ENCODE results near the gene OR10H5.
"Not testable (repeated sequence)": the region's sequence is repeated elsewhere in the genome, so short reads cannot be mapped to it uniquely, and the experiment has no call there.

OR10H5 gene, protein sequence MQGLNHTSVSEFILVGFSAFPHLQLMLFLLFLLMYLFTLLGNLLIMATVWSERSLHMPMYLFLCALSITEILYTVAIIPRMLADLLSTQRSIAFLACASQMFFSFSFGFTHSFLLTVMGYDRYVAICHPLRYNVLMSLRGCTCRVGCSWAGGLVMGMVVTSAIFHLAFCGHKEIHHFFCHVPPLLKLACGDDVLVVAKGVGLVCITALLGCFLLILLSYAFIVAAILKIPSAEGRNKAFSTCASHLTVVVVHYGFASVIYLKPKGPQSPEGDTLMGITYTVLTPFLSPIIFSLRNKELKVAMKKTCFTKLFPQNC

DNA sequence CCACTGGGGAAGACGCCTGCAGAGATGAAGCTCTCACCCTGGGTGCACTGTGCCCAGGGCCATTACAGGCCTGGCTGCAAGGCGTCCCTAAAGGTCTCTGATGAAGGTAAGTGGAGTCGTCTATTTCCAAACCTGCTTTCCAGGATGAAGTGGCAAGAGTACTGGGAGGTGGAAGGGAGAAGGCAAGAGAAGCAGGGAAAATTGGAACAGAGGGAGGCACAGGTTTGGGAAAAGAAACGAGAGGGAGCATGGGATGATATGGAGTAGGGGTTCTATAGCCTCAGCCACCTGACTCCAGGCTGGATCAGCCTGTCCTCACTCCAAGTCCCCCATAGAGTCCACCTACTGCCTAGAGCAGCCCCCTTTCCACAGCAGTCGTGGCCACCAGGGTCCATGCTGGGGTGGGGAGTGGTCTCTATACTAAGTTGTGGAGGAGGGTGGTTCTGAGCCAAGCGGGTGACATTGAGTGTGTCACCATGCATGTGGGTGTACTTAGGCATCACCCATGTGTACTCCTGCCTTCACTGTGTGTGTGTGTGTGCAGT lies at the start of gene OR10H5:
TSS of gene OR10H5 (plus strand) at position 51 of the 545 bp plus-strand sequence. CDS start 6,388 bp downstream, outside the sequence.
- no peak for DNase-seq (ENCODE audit: low read depth)

DNA sequence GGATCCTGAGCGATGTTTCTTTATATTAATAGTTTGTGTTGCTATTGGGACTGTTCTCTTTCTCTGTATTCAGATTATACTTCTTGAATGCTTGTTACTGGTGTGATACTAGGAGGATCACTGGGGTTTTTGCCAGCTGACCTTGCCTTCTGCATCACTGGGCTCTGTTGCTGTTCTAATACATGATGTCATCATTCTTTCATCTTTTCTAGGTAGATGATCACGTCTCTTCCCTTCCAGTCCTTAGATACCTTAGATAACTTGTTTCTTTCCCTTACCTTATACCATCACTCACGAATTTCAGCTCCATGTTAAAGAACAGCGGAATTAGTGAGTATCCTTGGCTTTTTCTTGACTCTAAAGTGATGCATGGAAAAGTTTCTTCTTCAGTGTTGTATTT lies 49.7 kb upstream of the OR10H5 start, which contains the start of gene OR10H3:
TSS of gene OR10H3 (plus strand) at position 264 of the 400 bp plus-strand sequence. CDS start 3,408 bp downstream, outside the sequence.
- no peak for DNase-seq (ENCODE audit: low read depth)

DNA sequence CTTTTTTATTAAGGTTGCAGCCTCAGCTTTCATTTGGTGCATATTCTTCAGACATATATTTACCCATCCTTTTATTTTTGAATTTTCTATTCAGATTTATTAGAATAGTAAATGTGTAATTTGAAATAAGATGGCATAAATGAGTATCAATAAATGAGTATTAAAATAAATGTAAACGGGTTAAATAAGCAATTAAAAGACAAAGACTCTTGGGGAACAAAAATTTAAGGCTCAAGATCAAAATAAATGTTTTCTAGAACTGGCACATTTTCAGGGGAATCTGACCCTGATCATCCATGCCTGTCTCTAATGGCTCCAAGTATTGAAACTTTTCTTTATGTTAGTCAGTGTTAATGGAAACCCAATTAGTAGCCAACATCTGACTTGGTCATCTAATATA lies 46.7 kb upstream of the OR10H5 start:
- DNase-seq (ENCODE audit: low read depth), result no peak

DNA sequence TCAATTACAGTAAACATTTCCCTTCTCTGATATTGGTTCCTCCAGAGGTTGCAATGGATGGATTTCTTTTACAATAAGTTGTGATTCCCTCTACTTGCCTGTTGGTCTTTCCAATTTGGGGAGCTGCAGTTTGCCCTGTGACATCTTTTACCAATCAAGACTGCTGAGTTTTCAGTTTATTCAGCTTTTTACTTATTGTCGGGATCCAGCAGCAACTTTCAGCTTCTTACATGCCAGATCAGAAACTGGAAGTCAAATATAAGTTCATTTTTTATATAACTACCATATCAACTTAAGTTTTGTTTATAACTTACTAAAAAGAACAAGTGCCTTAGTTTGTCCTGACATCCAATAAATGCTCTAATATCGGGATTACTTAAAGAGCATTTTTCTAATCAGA lies 39.2 kb upstream of the OR10H5 start:
- no peak for DNase-seq (ENCODE audit: low read depth)

DNA sequence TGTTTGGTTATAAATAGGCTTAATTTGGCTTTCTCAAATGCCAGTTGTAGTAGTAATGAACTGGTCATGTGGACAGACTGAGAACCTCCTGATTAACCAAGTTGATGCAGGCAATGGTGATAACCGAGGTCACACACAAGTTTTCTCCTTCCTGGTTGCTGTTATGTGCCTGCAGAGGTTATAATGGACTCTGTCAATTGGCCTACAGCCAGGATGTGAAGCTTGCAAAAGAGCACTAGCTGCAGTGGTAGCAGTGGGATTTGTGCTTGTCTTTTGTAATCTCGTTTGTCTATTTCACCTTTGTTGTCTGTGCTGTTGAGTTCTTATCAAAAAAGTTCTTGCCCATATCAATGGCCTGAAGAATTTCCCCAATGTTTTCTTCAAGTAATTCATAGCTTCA lies 29.1 kb upstream of the OR10H5 start:
- DNase-seq (ENCODE audit: low read depth), result no peak

DNA sequence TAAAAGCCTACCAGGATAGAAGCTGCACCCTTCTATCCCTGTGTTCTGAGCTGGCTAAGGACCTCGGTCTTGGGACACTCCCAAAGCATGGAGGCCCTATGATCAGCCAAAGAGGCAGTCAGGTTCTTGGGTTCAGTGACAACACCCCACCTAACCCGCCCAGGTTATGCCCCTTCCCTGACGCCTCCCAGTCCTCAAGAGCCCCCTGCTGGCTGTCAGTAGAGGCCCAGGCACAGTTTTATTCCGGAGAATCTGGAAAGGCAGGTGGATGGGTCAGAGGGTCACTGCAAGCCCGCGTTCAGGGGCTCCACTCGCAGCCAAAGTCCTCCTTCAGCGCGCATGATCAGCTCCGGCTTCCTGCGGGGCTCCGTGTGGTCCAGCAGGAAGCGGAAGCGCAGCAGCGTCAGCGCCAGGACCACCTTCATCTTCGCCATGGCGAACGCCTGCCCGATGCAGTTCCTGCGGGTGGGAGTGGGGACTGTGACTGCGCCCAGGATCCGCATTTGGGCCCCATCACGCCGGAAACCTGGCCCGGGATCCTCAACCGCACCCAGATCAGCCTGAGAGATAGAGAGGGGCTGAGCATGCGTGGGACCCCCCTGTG lies 27.4 kb upstream of the OR10H5 start:
- no peak for DNase-seq (ENCODE audit: low read depth)

DNA sequence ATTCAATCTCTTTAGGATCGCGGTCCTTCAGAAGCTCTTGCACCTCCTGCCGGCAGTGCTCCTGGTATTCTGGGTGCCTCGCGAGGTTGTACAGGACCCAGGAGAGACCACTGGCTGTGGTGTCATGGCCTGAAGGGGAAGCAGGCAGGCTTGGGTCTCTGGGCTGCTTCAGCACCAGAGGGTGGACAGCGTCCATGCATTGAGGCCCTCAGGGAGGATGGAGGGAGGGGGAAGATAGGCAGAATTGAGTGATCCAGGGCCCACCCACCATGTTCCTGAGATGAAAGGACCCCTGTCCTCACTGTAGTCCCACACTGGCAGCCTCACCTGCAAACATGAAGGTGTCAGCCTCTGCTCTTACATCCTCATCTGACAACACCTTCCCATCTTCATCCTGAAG lies 17.9 kb upstream of the OR10H5 start:
- no peak for DNase-seq (ENCODE audit: low read depth)

DNA sequence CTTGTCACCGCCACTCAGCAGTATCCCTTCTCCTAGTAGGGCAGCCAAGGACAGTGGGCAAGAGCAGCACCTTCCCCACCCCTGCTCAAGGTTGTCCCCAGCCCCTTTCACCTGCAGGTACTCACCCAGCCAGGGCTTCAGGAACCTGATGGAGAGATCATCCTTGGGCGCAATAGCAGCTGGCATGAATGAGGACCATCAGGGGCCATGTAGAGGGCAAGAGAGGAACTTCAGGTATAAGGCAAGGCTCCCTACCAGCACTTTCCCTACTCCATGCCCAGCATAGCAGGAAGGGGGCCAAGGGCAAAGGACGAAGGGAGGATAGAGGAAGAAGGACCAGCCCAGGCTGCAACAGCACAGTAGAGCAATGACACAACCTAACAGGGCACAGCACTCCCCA lies 13.3 kb upstream of the OR10H5 start:
- DNase-seq (ENCODE audit: low read depth), result not testable (repeated sequence)

DNA sequence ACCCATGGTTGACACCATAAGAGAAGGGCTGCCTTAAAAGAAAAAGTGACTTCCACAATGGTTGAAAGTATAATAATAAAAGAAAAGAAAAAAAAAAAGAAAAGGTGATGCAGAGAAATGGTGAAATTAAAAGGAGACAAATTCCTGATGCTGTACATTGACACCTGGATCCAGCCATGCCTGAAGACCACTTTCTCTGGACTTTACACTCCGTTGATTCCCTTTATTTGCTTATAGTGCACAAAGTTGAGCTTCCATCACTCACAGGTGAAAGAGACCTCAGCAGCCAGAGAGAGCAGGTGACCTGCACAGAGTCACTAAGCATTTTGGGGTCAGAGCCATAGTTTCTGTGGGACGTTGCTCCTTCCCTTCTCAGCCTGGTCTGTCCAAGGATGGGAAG lies 12.2 kb upstream of the OR10H5 start:
- DNase-seq (ENCODE audit: low read depth), result no peak

DNA sequence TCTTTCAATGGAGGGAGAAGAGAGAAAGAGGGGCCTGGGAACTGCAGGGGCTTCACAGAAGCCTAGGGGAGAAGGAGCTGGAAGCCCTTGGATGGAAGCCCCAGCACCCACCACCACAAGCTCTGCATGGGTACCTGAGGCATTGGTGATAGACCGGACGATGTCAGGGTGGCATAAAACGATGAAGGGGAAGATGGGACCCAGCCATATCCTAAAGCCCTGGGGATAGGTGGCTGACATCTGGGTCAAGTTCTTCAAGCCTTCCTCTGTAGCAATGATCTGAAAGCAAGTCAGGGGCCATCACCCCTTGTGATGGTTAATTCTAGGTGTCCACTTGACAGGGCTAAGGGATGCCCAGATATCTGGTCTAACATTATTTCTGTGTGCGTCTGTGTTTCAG lies 11.2 kb upstream of the OR10H5 start:
- no peak for DNase-seq (ENCODE audit: low read depth)

DNA sequence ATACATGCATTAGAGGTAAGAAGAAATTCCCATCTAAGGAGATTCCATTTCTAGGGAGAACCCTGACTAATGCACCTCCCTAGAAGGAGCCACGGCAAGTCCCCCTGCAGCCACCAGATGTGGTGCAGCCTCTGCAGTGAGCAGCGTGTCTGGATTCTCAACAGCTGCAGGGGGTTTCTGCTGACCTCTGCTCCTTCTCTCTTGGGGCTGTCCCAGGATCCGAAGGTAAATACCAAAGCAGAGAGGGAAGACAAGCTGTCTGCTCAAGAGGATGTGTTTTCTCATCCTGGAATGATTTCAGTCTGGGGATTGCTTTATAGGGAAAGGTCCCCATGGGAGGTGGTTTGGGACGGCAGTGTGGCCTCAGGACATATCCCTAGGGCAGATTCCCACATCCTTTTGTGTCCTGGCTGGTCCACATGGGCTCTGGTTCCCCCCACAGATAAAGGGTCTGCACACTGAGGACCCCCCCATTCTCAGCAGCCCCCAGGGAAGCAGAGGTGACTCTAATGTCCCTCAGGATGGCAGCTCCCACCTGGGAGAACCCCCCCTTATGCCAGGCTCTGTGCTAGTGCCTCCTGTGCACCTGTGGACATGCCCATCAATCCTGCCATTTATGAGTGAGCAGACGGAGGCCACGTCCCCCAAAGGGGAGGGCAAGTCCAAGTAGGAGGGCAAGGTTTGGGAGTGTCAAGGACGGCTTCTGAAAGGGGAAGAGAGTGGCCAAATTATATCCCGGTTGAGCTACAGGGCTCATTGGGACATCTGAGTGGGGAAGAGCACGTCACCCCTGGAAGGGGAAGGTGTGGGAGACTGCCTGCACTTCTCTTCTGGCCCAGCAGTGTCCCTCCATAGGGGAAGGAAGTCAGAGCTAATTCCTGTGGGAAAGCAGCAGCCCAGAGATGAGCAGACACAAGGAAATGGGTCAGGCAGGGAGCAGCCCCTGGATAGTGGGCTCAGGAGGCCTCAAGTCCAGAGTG lies 10.2 kb upstream of the OR10H5 start:
- DNase-seq (ENCODE audit: low read depth), result no peak

DNA sequence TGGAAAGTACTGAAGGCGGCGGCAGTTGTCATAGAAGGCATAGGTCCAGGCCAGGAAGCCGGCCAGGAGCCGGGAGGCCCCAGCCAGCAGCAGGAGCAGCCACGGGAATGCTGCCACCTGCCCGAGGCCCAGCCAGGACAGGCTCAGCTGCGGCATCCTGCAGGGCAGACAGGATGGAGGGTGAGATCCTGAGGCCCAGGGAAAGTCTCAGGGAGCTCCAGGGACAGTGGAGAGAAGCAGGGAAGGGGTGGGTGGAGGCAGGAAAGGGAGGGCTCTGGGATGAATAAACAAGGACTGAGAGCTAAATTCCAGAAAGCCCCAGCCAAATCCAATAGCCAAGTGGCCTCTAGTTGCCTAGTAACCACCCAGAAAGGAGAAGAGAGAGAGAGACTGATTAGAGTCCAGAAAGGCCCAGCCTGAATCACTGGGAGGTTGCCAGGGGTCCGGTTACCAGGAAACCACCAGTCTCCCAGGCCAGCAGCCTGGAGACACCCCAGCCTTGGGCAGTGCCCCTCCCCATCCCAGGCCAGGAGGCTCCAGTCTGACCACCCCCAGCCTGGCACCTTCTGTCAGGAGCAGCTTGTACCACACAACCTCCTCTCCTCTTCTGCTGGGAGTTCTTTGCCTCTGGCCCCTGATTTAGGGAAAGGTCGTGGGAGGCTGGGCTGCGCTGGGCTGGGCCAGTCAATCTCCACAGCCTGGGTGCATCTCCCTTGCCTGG lies 7.5 kb upstream of the OR10H5 start:
- no peak for DNase-seq (ENCODE audit: low read depth)

DNA sequence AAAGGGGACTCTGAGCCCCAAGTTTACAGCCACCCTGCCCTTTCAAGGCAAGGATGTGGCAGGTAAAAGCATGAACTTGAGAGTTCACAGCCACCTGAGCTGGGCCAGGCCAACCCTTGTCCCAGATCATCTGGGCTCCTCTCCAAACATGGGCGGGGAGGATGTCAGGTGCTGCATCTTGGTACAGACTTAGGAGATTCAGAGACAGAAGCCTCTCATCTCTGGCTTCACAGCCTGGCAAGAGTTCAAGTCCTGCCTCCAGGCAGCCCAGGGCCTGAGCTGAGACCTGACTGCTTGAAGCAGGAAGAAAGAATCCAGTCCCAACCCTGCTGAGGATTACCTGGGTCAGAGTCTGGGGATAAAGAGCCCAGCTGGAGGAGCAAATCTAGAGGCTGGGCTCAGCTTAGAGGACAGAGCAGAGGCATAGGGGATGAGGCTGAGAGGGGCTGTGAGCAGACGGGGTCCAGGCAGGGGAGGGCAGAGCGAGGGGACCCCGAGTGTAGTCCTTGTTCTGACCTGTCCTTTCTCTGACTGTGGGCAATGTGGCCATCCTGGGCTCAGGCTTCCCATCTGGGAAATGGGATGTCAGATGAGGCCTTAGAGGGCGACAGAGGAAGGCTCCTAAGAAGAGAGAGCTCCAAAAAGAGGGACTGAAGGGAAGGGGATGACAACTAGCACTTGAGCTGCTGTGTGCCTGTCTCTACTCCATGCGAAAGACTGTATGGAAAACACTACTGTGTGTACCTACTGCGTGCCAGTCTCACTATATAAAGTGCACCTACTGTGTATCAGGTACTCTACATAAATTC lies 6.6 kb upstream of the OR10H5 start:
- no peak for DNase-seq (ENCODE audit: low read depth)

DNA sequence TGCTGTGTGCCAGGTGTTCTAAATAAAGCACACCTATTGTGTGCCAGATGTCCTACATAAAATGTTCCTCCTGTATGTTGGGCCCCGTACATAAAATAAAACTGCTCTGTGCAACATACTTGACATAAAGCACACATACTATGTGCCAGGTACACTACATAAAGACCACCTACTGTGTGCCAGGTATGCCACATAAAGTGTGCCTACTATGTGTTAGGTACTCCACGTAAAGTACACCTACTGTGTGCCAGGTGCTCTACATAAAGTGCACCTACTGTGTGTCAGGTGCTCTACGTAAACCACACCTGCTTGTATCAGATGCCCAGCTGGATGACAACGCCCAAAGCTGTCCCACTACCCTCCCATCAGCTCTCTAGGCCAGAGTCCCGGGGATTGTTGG lies 5.8 kb upstream of the OR10H5 start:
- no peak for DNase-seq (ENCODE audit: low read depth)

DNA sequence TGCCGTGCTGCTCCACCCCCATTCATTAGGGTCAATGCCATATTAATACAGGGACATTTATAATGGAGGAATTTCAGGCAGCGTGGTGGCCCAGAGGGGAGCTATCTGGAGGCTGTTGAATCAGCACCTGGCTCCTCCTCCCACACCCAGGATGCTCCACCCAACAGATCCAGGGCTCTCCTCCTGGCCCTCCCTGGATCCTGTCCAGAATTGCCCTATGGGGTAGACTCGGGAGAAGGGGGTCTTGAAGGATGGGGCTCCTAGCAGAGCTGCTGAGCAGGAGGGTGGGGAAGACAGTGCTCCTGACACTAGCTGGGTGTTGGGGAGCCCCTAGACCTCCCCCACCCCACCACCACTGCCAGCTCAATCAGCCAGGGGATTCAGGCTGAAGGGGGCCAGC lies 5.2 kb upstream of the OR10H5 start:
- DNase-seq (ENCODE audit: low read depth), result no peak

DNA sequence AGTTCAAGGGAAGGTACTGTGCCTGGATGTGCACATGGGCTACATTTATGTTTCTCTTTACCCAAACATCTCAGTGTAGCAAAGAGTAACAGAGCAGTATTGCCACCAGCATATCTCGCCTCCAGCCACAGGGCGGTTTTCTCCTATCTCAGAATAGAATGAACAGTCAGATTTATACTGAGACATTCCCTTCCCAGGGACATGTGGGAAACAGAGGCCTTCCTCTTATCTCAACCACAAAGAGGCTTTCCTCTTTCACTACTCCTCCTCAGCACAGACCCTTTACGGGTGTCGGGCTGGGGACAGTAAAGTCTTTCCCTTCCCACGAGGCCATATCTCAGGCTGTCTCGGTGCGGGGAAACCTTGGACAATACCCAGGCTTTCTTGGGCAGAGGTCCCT lies 4.6 kb upstream of the OR10H5 start:
- not testable (repeated sequence) for DNase-seq (ENCODE audit: low read depth)

DNA sequence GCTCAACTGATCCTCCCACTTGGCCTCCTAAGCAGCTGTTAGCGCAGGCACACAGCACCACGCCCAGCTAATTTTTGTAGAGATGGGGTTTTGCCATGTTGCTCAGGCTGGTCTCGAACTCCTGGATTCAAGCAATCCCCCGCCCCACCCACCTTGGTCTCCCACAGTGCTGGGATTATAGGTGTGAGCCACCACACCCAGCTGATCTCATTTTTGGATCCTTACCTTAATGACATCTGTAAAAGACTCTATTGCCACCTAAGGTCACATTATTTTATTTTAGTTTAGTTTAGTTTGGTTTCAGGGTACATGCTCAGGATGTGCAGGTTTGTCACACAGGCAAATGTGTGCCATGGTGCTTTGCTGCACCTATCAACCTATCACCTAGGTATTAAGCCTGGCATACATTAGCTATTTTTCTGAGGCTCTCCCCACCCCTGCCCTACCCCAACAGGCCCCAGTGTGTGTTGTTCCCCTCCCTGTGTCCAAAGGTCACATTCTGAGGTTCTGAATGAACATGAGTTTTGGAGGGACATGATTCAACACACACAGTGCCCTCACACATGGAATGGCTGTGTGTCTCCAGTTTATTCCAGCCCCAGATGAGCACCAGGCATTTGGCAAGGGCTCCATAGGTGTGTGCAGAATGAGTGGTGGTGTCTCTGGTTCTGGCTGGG lies 1.3 kb downstream of the OR10H5 start:
- DNase-seq (ENCODE audit: low read depth), result no peak

DNA sequence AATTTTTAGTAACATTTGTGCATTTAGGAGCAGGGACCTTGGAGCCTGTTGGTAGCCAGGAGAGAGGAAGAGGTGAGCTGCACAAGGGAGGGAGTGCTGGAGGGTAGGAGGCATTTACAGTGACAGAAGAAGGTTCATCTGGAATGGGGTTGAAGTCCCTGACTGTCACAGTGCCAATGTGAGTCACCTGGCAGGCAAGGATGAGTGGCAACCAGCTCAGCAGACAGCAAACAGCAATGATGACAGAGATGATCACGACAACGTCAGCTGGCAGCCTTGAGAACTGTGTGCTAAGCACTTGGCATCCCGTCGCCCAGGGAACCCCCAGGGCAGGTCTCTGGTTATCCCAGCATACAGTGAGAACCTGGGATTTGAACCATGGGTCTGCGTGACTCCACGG lies 2.6 kb downstream of the OR10H5 start:
- no peak for DNase-seq (ENCODE audit: low read depth)

DNA sequence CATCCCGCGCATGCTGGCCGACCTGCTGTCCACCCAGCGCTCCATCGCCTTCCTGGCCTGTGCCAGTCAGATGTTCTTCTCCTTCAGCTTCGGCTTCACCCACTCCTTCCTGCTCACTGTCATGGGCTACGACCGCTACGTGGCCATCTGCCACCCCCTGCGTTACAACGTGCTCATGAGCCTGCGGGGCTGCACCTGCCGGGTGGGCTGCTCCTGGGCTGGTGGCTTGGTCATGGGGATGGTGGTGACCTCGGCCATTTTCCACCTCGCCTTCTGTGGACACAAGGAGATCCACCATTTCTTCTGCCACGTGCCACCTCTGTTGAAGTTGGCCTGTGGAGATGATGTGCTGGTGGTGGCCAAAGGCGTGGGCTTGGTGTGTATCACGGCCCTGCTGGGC lies 6.8 kb downstream of the OR10H5 start:
- DNase-seq (ENCODE audit: low read depth), result not testable (repeated sequence)

DNA sequence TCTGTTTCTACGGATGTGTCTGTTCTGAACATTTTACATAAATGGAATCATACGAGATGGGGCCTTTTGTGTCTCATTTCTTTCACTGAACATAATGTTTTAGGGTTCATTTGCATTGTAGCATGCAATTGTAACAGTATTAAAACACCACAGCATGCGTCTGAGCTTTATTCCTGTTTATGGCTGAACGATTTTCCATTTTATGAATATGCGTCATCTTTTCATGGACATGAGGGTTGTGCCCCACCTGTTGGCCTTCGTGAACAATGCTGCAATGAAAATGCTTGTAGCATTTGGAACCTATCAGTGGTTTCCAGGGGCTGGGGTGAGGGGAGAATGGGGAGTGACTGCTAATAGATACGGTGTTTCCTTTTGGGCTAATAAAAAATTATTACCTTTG lies 22.9 kb downstream of the OR10H5 start:
- no peak for DNase-seq (ENCODE audit: low read depth)

Data from stimulated activated CD8-positive, alpha-beta memory T cell treated with anti-CD3 and anti-CD28 coated beads, Interleukin-12 subunit alpha, Interleukin-12 subunit beta, amount 100 ng/mL, for 4 hours (primary cell).